Measurements from ENCODE around the gene BCS1L.

DNA sequence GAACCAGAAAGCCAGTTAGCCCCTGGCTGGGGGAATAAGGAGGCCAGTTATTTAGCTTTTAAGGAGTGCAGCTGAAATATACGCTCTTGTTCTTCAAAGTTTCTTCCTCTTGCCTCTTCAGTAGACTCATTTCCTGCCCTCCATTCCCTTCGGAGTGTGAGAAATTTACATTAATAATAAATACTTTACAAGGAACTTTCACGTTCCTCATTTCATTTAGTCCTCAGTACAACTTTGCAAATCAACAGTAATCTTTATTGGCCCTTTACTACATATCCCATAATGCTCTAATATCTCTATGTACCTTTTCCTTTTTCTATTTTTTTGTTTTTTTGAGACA lies 36.1 kb upstream of the BCS1L start:
- no peak for TF ChIP-seq SNAI2 (CRISPR knock-in tag; IDR thresholded peaks at IDR 0.05)
- TF ChIP-seq ARNTL (CRISPR knock-in tag; IDR thresholded peaks at IDR 0.05; ENCODE audit: borderline replicate concordance, low read depth): no peak
- TF ChIP-seq ESRRG (CRISPR knock-in tag; IDR thresholded peaks at IDR 0.05): no peak
- TF ChIP-seq TCF4 (CRISPR knock-in tag; IDR thresholded peaks at IDR 0.05; ENCODE audit: borderline replicate concordance): no peak
- no peak for TF ChIP-seq GLIS3 (CRISPR knock-in tag; IDR thresholded peaks at IDR 0.05)
- TF ChIP-seq ZFP30 (CRISPR knock-in tag; IDR thresholded peaks at IDR 0.05): no peak
- no peak for TF ChIP-seq RARB (CRISPR knock-in tag; IDR thresholded peaks at IDR 0.05)
- TF ChIP-seq, protein P1, sequence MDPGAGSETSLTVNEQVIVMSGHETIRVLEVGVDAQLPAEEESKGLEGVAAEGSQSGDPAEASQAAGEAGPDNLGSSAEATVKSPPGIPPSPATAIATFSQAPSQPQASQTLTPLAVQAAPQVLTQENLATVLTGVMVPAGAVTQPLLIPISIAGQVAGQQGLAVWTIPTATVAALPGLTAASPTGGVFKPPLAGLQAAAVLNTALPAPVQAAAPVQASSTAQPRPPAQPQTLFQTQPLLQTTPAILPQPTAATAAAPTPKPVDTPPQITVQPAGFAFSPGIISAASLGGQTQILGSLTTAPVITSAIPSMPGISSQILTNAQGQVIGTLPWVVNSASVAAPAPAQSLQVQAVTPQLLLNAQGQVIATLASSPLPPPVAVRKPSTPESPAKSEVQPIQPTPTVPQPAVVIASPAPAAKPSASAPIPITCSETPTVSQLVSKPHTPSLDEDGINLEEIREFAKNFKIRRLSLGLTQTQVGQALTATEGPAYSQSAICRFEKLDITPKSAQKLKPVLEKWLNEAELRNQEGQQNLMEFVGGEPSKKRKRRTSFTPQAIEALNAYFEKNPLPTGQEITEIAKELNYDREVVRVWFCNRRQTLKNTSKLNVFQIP (CRISPR knock-in tag; IDR thresholded peaks at IDR 0.05; ENCODE audit: borderline replicate concordance, low read depth): no peak
- TF ChIP-seq ZNF8 (CRISPR knock-in tag; IDR thresholded peaks at IDR 0.05): no peak
- no peak for TF ChIP-seq TOX (CRISPR knock-in tag; IDR thresholded peaks at IDR 0.05; ENCODE audit: borderline replicate concordance)
- no peak for TF ChIP-seq ZFP3 (CRISPR knock-in tag; IDR thresholded peaks at IDR 0.05)
- TF ChIP-seq PATZ1 (CRISPR knock-in tag; IDR thresholded peaks at IDR 0.05; ENCODE audit: borderline replicate concordance): no peak
- no peak for TF ChIP-seq ZNF70 (CRISPR knock-in tag; IDR thresholded peaks at IDR 0.05)
- TF ChIP-seq, protein P2, sequence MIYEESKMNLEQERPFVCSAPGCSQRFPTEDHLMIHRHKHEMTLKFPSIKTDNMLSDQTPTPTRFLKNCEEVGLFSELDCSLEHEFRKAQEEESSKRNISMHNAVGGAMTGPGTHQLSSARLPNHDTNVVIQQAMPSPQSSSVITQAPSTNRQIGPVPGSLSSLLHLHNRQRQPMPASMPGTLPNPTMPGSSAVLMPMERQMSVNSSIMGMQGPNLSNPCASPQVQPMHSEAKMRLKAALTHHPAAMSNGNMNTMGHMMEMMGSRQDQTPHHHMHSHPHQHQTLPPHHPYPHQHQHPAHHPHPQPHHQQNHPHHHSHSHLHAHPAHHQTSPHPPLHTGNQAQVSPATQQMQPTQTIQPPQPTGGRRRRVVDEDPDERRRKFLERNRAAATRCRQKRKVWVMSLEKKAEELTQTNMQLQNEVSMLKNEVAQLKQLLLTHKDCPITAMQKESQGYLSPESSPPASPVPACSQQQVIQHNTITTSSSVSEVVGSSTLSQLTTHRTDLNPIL (CRISPR knock-in tag; IDR thresholded peaks at IDR 0.05; ENCODE audit: low read depth): no peak
